ENCODE results near the gene NANP.
"Not testable (repeated sequence)": the region's sequence is repeated elsewhere in the genome, so short reads cannot be mapped to it uniquely, and the experiment has no call there.

NANP gene, protein sequence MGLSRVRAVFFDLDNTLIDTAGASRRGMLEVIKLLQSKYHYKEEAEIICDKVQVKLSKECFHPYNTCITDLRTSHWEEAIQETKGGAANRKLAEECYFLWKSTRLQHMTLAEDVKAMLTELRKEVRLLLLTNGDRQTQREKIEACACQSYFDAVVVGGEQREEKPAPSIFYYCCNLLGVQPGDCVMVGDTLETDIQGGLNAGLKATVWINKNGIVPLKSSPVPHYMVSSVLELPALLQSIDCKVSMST

DNA sequence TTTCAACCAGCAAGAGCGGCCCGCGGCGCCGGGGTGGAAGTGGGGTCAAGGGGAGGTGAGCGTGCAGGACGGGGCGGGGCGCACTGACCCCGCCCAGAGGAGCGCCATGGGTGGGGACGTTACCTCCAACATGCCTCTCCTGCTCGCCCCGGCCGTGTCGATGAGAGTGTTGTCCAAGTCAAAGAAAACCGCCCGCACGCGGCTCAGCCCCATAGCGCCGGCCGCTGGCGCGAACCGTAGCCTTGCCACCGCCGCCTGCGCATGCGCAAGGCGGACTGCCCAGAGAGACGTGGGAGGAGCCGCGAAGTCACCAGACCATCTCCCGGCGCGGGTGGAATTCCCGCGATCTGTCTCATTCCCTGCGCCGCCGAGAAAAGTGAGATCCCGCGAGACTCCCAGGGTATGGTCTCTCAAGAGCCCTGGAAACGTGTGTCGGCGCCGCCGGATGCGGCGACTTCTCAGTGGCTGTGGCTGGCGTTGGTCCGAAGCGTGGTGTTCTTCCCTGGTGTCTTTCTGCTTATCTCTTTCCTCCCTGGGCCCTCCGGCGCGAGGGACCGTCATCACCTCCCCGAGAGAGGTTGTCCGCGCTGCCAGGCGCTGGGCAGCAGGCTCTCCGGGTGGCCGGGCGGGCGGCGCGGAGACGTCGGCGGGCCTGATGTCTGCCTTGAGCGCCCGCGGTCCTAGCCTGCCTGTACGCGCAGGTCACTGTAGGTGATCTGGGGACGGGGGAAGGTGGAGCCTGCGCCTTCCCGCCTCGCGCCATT lies at the start of gene NANP:
Gene NANP, minus strand, starts transcription at position 279 of the 764 bp plus-strand sequence. Its CDS starts 66 bp downstream, at position 213.
- TF ChIP-seq ZNF274 (IDR thresholded peaks at IDR 0.05; ENCODE audit: low read depth, low read length), result no peak
- peak within 1 kb of the TSS; percentile 85 for H3K4me3 ChIP-seq (ENCODE audit: low read length)

DNA sequence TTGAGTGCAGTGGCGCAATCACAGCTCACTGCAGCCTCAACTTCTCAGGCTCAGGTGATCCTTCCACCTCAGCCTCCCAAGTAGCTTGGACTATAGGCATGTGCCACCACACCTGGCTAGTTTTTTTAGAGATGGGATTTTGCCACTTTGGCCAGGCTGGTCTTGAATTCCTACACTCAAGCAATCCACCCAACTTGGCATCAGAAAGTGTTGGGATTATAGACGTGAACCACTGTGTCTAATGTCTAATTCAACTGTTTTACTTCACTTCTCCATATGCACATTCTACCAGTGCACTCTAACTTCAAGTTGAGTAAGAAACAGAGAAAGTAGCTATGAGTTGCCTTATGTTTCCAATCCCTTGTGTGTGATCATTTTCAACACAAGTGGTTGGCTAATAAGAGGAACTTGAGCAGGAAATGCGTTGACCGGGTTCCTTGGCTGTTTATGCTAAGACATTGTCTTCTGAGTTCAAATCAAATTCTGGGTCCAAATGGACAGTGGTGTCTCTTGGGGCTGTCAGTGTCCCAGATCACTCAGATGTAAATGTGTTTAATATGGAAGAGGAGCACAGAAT lies 48.9 kb upstream of the NANP start:
- TF ChIP-seq ZNF274 (IDR thresholded peaks at IDR 0.05; ENCODE audit: low read depth, low read length), result no peak
- no peak overlapping the region for H3K4me3 ChIP-seq (ENCODE audit: low read length)

DNA sequence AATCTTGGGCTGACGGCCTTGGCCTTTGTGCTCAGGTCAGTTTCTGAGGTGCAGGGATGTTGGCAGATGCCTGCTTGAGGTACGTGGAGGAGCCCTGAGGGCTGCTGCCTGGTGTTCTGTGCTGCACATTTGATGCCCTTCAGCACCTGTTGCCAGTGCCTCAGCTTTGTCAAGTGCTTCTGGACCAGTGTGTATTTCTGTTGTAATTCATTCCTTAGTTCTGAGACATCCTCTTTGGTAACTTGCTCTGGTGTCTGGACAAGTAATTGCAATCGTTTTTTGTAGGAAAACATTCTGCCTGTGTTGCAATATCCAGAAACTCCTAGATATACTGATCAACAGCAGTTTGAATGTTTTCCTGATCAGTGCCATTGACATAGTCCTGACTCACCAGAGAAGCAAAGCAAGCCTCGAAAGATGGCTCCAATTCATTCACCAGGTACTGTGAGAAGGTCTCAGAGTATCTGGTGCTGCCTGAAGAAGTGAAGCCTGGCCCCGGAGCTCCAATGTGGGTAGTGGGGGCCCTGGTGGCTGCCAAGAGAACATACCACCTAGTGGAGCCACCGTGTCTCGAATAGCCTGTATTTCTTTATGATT lies 46.1 kb upstream of the NANP start:
- H3K4me3 ChIP-seq (ENCODE audit: low read length), result no peak overlapping the region
- TF ChIP-seq ZNF274 (IDR thresholded peaks at IDR 0.05; ENCODE audit: low read depth, low read length), result no peak

DNA sequence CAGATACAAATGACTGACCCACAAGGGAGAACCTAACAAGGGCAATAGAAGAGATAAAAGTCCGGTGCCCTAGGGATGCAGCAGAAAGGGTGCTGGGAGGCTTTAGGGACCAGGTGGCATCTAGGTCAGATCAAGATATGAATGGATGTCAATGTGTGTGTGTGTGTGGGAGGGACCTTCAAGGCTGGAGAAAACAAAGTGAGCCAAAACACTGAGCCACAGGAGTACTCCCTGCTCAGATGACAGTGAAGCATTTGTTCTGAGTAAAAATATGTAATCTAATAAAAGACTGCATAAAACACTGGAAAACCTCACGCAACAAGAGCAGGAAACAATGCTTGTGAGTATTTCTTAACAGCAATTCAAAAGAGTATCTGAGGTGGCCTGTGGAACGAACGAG lies 44.6 kb upstream of the NANP start:
- no peak overlapping the region for H3K4me3 ChIP-seq (ENCODE audit: low read length)
- TF ChIP-seq ZNF274 (IDR thresholded peaks at IDR 0.05; ENCODE audit: low read depth, low read length), result no peak

DNA sequence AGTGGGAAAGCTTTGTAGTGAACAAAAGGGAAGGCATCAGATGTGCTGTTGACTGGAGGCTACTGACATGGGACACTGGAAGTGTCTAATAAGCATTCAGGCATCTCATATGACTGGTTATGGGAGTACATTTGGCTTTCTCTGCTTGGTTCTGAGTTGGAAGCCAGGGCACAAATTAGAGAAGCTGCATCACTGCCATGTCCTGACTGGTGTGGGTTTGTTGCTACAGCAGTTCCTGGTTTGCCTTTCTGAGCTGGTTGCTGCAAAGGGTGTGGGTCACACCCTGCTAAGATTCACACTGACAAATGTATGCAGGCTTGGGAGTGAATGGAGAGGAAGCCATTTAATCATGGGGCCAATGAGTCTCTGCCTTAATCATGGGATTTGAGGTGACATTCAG lies 36.2 kb upstream of the NANP start:
- H3K4me3 ChIP-seq (ENCODE audit: low read length), result no peak overlapping the region
- no peak for TF ChIP-seq ZNF274 (IDR thresholded peaks at IDR 0.05; ENCODE audit: low read depth, low read length)

DNA sequence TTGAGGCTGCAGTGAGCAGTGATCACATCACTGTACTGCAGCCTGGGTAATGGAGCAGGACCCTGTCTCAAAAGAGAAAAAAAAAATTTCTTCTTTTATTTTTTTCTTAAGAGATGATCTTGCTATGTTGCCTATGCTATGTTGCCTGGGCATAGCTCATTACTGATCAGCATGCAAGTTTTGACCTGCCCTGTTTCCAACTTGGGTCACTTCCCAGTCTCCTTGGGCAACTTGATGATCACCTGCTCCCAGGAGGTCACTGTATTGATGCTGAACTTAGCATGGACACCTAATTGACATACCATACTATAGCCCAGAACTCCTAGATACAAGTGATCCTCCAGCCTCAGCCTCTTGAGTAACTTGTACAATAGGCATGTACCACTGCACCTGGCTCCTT lies 30.7 kb upstream of the NANP start:
- TF ChIP-seq ZNF274 (IDR thresholded peaks at IDR 0.05; ENCODE audit: low read depth, low read length), result no peak

DNA sequence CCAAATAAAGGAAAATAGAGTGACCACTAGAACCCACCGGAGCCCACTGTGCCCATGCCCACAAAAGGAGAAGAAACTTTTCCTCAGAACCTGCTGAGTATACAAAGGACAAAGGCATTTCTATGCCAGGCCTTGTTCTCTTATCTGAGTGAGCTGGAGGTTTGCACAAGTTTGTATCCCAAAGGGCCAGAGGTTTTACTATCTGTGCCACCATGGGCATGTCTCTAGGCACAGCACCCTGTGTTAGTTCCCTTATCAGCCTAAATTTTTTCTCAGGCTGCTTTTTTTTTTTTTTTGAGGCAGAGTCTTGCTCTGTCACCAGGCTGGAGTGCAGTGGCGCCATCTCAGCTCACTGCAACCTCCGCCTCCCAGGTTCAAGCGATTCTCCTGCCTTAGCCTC lies 29.1 kb upstream of the NANP start:
- not testable (repeated sequence) for H3K4me3 ChIP-seq (ENCODE audit: low read length)

More for the DNA sequence above, 30.7 kb upstream of the NANP start:
- H3K4me3 ChIP-seq (ENCODE audit: low read length), result no peak overlapping the region

DNA sequence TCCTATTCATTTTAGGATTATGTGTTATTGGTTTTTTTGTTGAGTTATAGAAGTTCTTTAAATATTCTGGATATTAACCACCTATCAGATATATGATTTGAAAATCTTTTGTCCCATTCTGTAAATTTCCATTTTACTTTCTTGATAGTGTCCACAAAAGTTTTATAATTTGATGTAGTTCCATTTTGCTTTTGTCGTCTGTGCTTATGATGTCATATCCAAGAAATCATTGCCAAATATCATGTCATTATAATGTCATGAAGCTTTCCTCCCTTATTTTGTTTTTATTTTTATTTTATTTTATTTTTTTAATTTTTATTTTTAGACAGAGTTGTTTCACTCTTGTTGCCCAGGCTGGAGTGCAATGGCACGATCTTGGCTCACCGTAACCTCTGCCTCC lies 21.0 kb upstream of the NANP start:
- no peak for TF ChIP-seq ZNF274 (IDR thresholded peaks at IDR 0.05; ENCODE audit: low read depth, low read length)

DNA sequence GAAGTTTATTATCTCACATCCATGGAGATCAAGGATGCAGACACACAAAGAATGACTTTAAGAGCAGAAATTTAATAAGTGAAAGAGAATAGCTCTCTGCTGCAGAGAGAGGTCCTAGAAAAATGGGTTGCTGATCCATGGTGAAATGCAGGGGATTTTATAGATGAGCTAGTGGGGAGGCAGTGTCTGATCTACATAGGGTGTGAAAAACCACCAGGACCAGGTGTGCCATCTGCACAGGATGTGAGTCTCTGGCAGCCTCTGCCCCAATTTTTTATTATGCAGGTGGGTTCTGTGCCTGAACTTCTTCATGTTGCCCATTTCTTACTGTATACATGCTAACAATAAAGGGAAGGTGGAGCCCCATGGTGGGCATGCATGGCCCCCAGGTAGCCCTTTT lies 19.9 kb upstream of the NANP start:
- H3K4me3 ChIP-seq (ENCODE audit: low read length), result no peak overlapping the region
- TF ChIP-seq ZNF274 (IDR thresholded peaks at IDR 0.05; ENCODE audit: low read depth, low read length), result no peak

More for the DNA sequence above, 21.0 kb upstream of the NANP start:
- H3K4me3 ChIP-seq (ENCODE audit: low read length), result no peak overlapping the region

DNA sequence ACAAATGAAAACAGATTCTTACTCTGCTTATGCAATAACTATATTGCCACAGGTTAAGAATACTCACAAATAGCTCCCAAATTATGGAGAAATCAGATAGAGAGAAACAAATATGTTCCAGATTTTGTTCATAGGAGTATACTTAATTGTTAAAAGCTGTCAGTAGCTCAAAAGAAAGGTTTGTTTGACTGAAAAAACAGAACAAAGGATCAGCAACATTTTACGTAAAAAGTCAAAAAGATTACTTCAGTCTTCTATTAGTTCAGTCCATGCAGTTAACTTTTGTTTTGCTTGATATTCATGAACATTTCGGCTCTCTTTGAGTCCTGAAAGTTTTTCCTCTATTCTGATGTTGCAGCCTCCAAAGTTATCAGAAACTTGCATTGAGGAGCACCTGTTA lies 13.4 kb upstream of the NANP start:
- TF ChIP-seq ZNF274 (IDR thresholded peaks at IDR 0.05; ENCODE audit: low read depth, low read length), result no peak
- no peak overlapping the region for H3K4me3 ChIP-seq (ENCODE audit: low read length)

DNA sequence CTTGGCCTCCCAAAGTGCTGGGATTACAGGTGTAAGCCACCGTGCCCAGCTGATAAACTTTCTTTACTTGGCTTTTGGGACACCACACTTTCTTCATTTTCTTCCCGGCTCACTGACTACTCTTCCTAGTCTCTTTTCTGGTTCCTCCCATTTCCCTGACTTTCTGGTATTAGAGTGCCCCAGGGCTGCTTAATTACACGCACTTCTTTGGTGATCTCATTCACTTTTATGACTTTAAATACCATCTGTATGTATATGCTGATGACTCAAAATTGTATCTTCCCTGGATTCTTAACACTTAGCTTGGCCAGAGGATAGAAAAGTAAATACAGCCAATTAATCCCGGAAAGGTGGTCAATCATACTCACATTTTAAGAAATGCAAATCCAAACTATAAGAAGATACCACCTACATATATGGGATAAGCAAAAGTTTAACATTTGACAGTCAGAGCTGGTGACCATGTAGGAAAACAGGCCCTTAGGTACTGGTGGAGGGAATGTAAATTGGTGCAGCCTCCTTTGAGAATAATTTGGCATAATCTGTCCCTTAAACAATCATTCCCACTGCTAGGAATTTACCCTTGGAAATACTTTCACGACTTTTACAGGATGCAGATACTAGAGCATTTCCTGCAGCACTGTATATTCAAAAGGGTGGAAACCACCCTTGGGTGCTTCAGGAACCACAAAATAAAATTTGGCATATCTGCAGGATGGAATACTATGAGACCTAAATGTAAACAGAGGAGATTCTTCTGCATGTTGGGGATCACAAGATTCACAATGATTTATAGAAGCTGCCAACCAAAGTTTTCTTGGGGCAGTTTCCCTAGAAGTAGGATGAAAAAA lies 9.4 kb upstream of the NANP start:
- no peak overlapping the region for H3K4me3 ChIP-seq (ENCODE audit: low read length)
- no peak for TF ChIP-seq ZNF274 (IDR thresholded peaks at IDR 0.05; ENCODE audit: low read depth, low read length)

DNA sequence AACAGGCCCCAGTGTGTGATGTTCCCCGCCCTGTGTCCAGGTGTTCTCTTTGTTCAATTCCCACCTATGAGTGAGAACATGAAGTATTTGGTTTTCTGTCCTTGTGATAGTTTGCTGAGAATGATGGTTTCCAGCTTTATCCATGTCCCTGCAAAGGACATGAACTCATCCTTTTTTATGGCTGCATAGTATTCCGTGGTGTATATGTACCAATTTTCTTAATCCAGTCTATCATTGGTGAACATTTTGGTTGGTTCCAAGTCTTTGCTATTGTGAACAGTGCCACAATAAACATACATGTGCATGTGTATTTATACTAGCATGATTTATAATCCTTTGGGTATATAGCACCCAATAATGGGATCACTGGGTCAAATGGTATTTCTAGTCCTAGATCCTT lies 6.8 kb upstream of the NANP start:
- not testable (repeated sequence) for H3K4me3 ChIP-seq (ENCODE audit: low read length)

DNA sequence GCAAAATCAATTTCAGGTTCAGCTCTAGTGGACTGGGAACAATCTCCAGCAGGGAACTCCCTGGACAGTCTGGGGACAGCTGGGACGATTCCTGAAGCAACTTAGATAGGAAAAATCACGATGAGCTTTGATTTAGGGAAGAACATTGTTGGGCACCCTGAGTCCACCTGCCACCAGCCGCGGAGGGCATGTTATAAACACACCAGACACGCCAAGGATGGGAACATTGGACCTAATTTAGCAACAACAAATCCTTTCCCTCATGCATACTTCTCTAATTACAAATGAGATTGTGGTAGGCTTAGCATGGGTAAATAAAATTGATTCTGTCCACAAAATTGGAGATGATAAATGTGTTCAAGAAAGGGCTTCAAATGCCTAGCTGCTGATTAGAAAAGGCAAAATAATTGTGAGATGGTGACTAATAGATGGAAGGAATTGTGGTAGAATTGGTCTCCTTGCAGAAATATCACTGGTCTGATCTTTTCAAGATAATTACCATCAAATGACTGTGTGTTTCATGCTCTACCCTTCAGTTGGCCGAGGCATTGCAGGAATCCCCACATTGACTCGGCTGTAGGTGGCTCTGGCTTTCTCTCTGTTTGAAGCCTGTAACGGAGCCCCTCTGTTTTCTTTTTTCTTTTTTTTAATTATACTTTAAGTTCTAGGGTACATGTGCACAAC lies 6.1 kb upstream of the NANP start:
- TF ChIP-seq ZNF274 (IDR thresholded peaks at IDR 0.05; ENCODE audit: low read depth, low read length), result no peak

More for the DNA sequence above, 6.1 kb upstream of the NANP start:
- no peak overlapping the region for H3K4me3 ChIP-seq (ENCODE audit: low read length)

Data from GM08714 (cell line).